AG04450 (cell line): Measurements from ENCODE around the gene SLC22A3. TPM values are rescaled to one million over a fixed set of nuclear protein-coding genes. Genes with fewer than 3 reads are reported as not detected.
"Not testable (repeated sequence)": the region's sequence is repeated elsewhere in the genome, so short reads cannot be mapped to it uniquely, and the experiment has no call there.

Source experiments
- CTCF ChIA-PET: fragments of 300-600, 350-600 bp; formaldehyde crosslinking; extraction: SDS; loops from one replicate; lab custom pipeline; 2022; ENCODE audit warnings: antibody characterized with exemption, inconsistent platforms; lab: Charles Lee
- POLR2A ChIA-PET: fragments of 350-600 bp; formaldehyde crosslinking; extraction: SDS; loops from one replicate; lab custom pipeline; 2021; ENCODE audit warnings: antibody characterized with exemption, inconsistent platforms; lab: Yijun Ruan, JAX
- DNase-seq: peaks from one replicate; pipeline ENCODE4 v3.0.0-alpha.2; 2011; ENCODE audit warnings: low read depth, low spot score
- H3K27ac ChIP-seq: one replicate; pipeline ENCODE4 v1.5.1; 2012; ENCODE audit warnings: low read depth, low read length, control low read depth
- H3K27me3 ChIP-seq: one replicate; pipeline ENCODE4 v1.6.0; 2012; ENCODE audit warnings: low read length; ENCODE audit not compliant: control insufficient read depth, insufficient read depth
- H3K4me3 ChIP-seq: 2 replicates; pipeline ENCODE4 v1.5.1; 2011; ENCODE audit warnings: mild to moderate bottlenecking, low read depth, low read length, control low read depth
- H3K9me3 ChIP-seq: 2 replicates; pipeline ENCODE4 v1.5.1; 2012; ENCODE audit warnings: low read length; ENCODE audit not compliant: control insufficient read depth, insufficient read depth
- CTCF ChIP-seq: IDR thresholded peaks from 2 replicates; pipeline ENCODE4 v1.5.1; 2011; ENCODE audit warnings: low read depth, low read length, control low read depth, inconsistent platforms
- polyA plus RNA-seq: library from polyadenylated mRNA; depleted of rRNA; stranded (reverse); fragments of >200 nt; gene quantifications from 2 replicates; pipeline ENCODE4 v1.2.3, GENCODE V29; 2011

The SLC22A3 gene
- polyA plus RNA-seq, 1 experiment = 0.07 TPM

GRCh38 chr6:160365117-160365516 is 16.9 kb downstream of the SLC22A3 start:
- no peaks in the 10 kb centered on the region for H3K27me3 ChIP-seq
- no peak for DNase-seq
- no peak overlapping the region for H3K4me3 ChIP-seq
- TF ChIP-seq CTCF = no peak
- peaks cover 10% of the 10 kb centered on the region; the same call in 1 of the 2 replicates for H3K9me3 ChIP-seq
- POLR2A ChIA-PET = no interaction called here
- no peak overlapping the region for H3K27ac ChIP-seq
- CTCF ChIA-PET = no interaction called here

- no peak for TF ChIP-seq CTCF
Measured at GRCh38 chr6:160367798-160368547, 19.8 kb downstream of the SLC22A3 start.

GRCh38 chr6:160368670-160369069 is 20.5 kb downstream of the SLC22A3 start:
- ChIA-PET CTCF (no interaction called here), POLR2A (no interaction called here)
- TF ChIP-seq CTCF = no peak

More at GRCh38 chr6:160367798-160368547, 19.8 kb downstream of the SLC22A3 start:
- CTCF ChIA-PET = no interaction called here
- no peak overlapping the region for H3K4me3 ChIP-seq
- peaks cover 4% of the 10 kb centered on the region; the same call in 1 of the 2 replicates for H3K9me3 ChIP-seq
- DNase-seq = no peak
- H3K27me3 ChIP-seq = no peaks in the 10 kb centered on the region
- no peak overlapping the region for H3K27ac ChIP-seq
- POLR2A ChIA-PET = no interaction called here

GRCh38 chr6:160373601-160374000 is 25.4 kb downstream of the SLC22A3 start:
- CTCF ChIA-PET, H3K27ac ChIP-seq, H3K27me3 ChIP-seq, H3K9me3 ChIP-seq, DNase-seq, POLR2A ChIA-PET, H3K4me3 ChIP-seq: not testable (repeated sequence)

More at GRCh38 chr6:160368670-160369069, 20.5 kb downstream of the SLC22A3 start:
- H3K27ac ChIP-seq = no peak overlapping the region
- no peak for DNase-seq
- no peaks in the 10 kb centered on the region for H3K9me3 ChIP-seq
- no peaks in the 10 kb centered on the region for H3K27me3 ChIP-seq
- H3K4me3 ChIP-seq = no peak overlapping the region

GRCh38 chr6:160374836-160375560 is 26.8 kb downstream of the SLC22A3 start:
- ChIA-PET CTCF (no interaction called here), POLR2A (no interaction called here)
- no peak for DNase-seq

More at GRCh38 chr6:160374836-160375560, 26.8 kb downstream of the SLC22A3 start:
- Histone ChIP-seq H3K27ac (no peak overlapping the region), H3K27me3 (no peaks in the 10 kb centered on the region), H3K9me3 (no peaks in the 10 kb centered on the region), H3K4me3 (no peak overlapping the region)
- no peak for TF ChIP-seq CTCF
